ENCODE measurements around the gene ZNF398. TPM values are rescaled to one million over a fixed set of nuclear protein-coding genes. Genes with fewer than 3 reads are reported as not detected.

ZNF398 gene
- total RNA-seq, 1 donor from 2014 or later: 9.9 TPM

GRCh38 chr7:149196705-149197171, 49.5 kb downstream of the ZNF398 start:
- H3K27ac Mint-ChIP-seq: no peak overlapping the region
- Histone ChIP-seq H2AFZ (replicated peaks) (no peak overlapping the region), H3K9me3 (ENCODE audit: low read depth) (no peaks in the 10 kb centered on the region), H3K4me2 (peak overlapping the region; percentile 97), H3K4me3 (peak overlapping the region; percentile 95), H3K79me2 (ENCODE audit: low read depth) (peaks cover 38% of the 10 kb centered on the region), H3K36me3 (peaks cover 7% of the 10 kb centered on the region), H3K9ac (peak overlapping the region; percentile 80), H3F3A (ENCODE audit: low read depth) (peaks cover 5% of the 10 kb centered on the region), H3K27ac (no peak overlapping the region), H3K4me1 (no peaks in the 10 kb centered on the region), H4K20me1 (ENCODE audit: low read depth) (peaks cover 22% of the 10 kb centered on the region), H3K27me3 (no peaks in the 10 kb centered on the region)
- DNase-seq (ENCODE audit: low spot score): no peak
- H3K4me3 Mint-ChIP-seq: peak overlapping the region; percentile 95
- H3K9me3 Mint-ChIP-seq: no peaks in the 10 kb centered on the region
- H3K27me3 Mint-ChIP-seq (ENCODE audit: insufficient read depth, low read depth): peaks cover 4% of the 10 kb centered on the region
- TF ChIP-seq EZH2 (IDR thresholded peaks at IDR 0.05) (no peak), EZH2phosphoT487 (IDR thresholded peaks at IDR 0.05) (no peak), CTCF (IDR thresholded peaks at IDR 0.05) (no peak)
- peaks cover 29% of the 10 kb centered on the region for H3K36me3 Mint-ChIP-seq
- peaks cover 12% of the 10 kb centered on the region for H3K4me1 Mint-ChIP-seq

GRCh38 chr7:149197675-149198074, 50.4 kb downstream of the ZNF398 start:
- Histone ChIP-seq H3K27me3 (no peaks in the 10 kb centered on the region), H3K36me3 (peaks cover 7% of the 10 kb centered on the region), H4K20me1 (ENCODE audit: low read depth) (peaks cover 25% of the 10 kb centered on the region), H3K4me1 (no peaks in the 10 kb centered on the region), H3K27ac (no peak overlapping the region), H3F3A (ENCODE audit: low read depth) (peaks cover 5% of the 10 kb centered on the region), H3K9ac (no peak overlapping the region), H2AFZ (replicated peaks) (no peak overlapping the region), H3K79me2 (ENCODE audit: low read depth) (peaks cover 42% of the 10 kb centered on the region), H3K4me2 (no peak overlapping the region), H3K4me3 (no peak overlapping the region), H3K9me3 (ENCODE audit: low read depth) (no peaks in the 10 kb centered on the region)
- TF ChIP-seq EZH2 (IDR thresholded peaks at IDR 0.05): no peak
- TF ChIP-seq EZH2phosphoT487 (IDR thresholded peaks at IDR 0.05): no peak
- no peak for TF ChIP-seq CTCF (IDR thresholded peaks at IDR 0.05)
- H3K36me3 Mint-ChIP-seq: peaks cover 32% of the 10 kb centered on the region
- DNase-seq (ENCODE audit: low spot score): no peak
- no peaks in the 10 kb centered on the region for H3K9me3 Mint-ChIP-seq
- peaks cover 12% of the 10 kb centered on the region for H3K4me1 Mint-ChIP-seq
- no peak overlapping the region for H3K27ac Mint-ChIP-seq
- peak overlapping the region; percentile 95 for H3K4me3 Mint-ChIP-seq
- peaks cover 4% of the 10 kb centered on the region for H3K27me3 Mint-ChIP-seq (ENCODE audit: insufficient read depth, low read depth)

GRCh38 chr7:149198161-149198816, 51.0 kb downstream of the ZNF398 start:
- H3K79me2 ChIP-seq (ENCODE audit: low read depth): peaks cover 48% of the 10 kb centered on the region
- H3K4me3 ChIP-seq: no peak overlapping the region
- H3K4me1 ChIP-seq: no peaks in the 10 kb centered on the region
- H3K9ac ChIP-seq: no peak overlapping the region
- Mint-ChIP-seq H3K27me3 (ENCODE audit: insufficient read depth, low read depth) (peaks cover 4% of the 10 kb centered on the region), H3K4me1 (peaks cover 12% of the 10 kb centered on the region), H3K36me3 (peaks cover 35% of the 10 kb centered on the region), H3K9me3 (no peaks in the 10 kb centered on the region), H3K27ac (no peak overlapping the region), H3K4me3 (peak overlapping the region; percentile 95)
- peaks cover 32% of the 10 kb centered on the region for H4K20me1 ChIP-seq (ENCODE audit: low read depth)
- peaks cover 5% of the 10 kb centered on the region for H3F3A ChIP-seq (ENCODE audit: low read depth)
- H3K36me3 ChIP-seq: peaks cover 7% of the 10 kb centered on the region
- H2AFZ ChIP-seq (replicated peaks): no peak overlapping the region
- H3K27me3 ChIP-seq: no peaks in the 10 kb centered on the region
- DNase-seq (ENCODE audit: low spot score): no peak
- TF ChIP-seq EZH2 (IDR thresholded peaks at IDR 0.05) (no peak), CTCF (IDR thresholded peaks at IDR 0.05) (no peak), EZH2phosphoT487 (IDR thresholded peaks at IDR 0.05) (no peak)
- no peak overlapping the region for H3K4me2 ChIP-seq
- H3K27ac ChIP-seq: no peak overlapping the region
- H3K9me3 ChIP-seq (ENCODE audit: low read depth): no peaks in the 10 kb centered on the region
